NCI-H526 (cell line): ENCODE measurements around the gene BMP7.

ENCODE experiments used
- DNase-seq, 2 experiments: peaks; one replicate each; lab custom pipeline; 2025; lab: John Stamatoyannopoulos, UW

Gene BMP7

GRCh38 chr20:57126481-57127092 is 139.9 kb downstream of the BMP7 start:
- DNase-seq: no peak

- DNase-seq: peak; percentile 22 to 45
These were observed 141.5 kb downstream of the BMP7 start for GRCh38 chr20:57124800-57125517.

DNA sequence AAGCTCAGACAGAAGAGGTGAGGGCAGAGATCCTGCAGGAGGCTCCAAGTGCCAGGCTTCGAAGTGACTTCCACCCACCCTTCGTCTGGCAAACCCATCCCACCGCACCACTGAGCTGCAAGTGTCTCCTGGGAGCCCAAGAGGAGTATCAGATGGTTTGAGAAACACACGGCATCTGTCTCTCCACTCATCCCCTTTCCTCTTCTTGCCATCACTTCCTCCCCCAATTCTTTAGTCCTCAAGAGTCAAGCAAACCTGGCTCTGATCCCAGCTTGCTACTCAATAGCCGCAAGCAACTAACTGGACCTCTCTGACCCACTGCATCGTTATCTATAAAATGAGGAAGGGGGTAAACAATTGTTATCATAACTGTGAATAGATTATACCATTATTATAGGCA is 142.1 kb downstream of the BMP7 start:
- no peak for DNase-seq

DNA sequence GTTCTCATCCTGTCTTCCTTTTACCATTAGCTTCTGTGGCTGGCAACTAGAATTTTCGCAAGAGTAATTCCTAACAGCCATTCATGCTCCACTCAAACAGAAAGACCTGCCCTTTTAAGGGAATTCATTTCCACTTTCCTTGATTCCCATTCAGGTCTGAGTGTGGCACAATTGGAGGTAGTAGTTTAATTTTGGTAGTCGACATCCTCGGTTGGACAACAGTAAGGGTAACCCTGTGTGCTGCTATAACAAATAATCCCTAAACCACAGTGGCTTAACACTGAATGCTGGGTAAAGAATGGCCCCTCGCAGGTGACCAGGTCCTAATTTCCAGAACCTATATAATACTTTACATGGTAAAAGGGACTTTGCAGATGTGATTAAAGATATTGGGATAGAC is 142.9 kb downstream of the BMP7 start:
- DNase-seq: no peak

- DNase-seq: no peak
These were observed 143.6 kb downstream of the BMP7 start for GRCh38 chr20:57122536-57123489.

DNA sequence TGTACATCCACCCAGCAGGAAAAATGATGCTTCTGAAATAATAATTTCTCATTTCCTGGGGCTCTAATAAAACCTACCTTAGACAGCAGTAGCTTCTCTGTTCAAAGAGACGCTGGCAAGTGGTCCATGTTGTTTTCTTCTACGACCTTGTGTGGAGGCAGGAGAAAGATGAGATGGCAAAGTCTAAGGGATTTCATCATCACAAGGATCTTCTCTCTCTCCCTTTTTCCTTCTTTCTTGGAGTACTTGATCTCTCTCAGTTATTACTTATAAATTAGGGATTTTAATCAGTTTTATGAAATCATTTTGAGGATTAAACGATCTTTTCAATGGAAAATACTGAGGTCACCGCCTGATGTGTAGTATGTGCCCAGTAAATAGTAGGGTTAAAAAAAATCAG is 147.5 kb downstream of the BMP7 start:
- no peak for DNase-seq
